OCI-LY3 (cell line): Measurements from ENCODE around the gene HCFC1.

Experiments used
- CTCF ChIP-seq: fragments of 200-600, 300-600 bp; sonication (generic); IDR thresholded peaks from 2 replicates; pipeline ENCODE4 v1.5.1; 2014; ENCODE audit warnings: antibody characterized with exemption, low read length, low read depth
- EZH2phosphoT487 ChIP-seq: fragments of 200-600 bp; shearing (Covaris generic); IDR thresholded peaks from 2 replicates; pipeline ENCODE4 v1.6.1; 2018; ENCODE audit warnings: antibody characterized with exemption, mixed run types, low read depth

- TF ChIP-seq CTCF (no peak), EZH2phosphoT487 (no peak)
Observed at GRCh38 chrX:153901753-153902140, 69.9 kb downstream of the HCFC1 start.
